Neural cell (in vitro differentiated cells): ENCODE data around the gene LGALS14.

Experiments used
- CTCF ChIP-seq: fragments of 450-650 bp; IDR thresholded peaks from 2 replicates; pipeline ENCODE4 v1.5.1; 2014; ENCODE audit warnings: antibody characterized with exemption, mild to moderate bottlenecking, moderate library complexity; ENCODE audit not compliant: poor library complexity, severe bottlenecking
- EP300 ChIP-seq: fragments of 450-650 bp; conservative IDR thresholded peaks from 2 replicates; pipeline ENCODE4 v1.6.1; 2014; ENCODE audit warnings: antibody characterized with exemption, mild to moderate bottlenecking, moderate library complexity; ENCODE audit not compliant: poor library complexity, severe bottlenecking
- EZH2 ChIP-seq: fragments of 200-600, 300-800 bp; shearing (Covaris generic), sonication (generic); IDR thresholded peaks from 2 replicates; pipeline ENCODE4 v1.6.1; 2014; ENCODE audit warnings: antibody characterized with exemption, low read length, borderline replicate concordance, mild to moderate bottlenecking; ENCODE audit not compliant: insufficient read depth, poor library complexity, severe bottlenecking
- MXI1 ChIP-seq: fragments of 450-650 bp; conservative IDR thresholded peaks from 2 replicates; pipeline ENCODE4 v1.6.1; 2014; ENCODE audit warnings: antibody characterized with exemption, mild to moderate bottlenecking; ENCODE audit not compliant: poor library complexity, severe bottlenecking
- POLR2AphosphoS5 ChIP-seq: IDR thresholded peaks from 2 replicates; pipeline ENCODE4 v1.6.1; 2012
- RAD21 ChIP-seq: fragments of 450-650 bp; conservative IDR thresholded peaks from 2 replicates; pipeline ENCODE4 v1.6.1; 2014; ENCODE audit warnings: antibody characterized with exemption, mild to moderate bottlenecking, moderate library complexity
- REST ChIP-seq: IDR thresholded peaks from 2 replicates; pipeline ENCODE4 v1.6.1; 2012; ENCODE audit warnings: borderline replicate concordance
- TAF1 ChIP-seq: IDR thresholded peaks from 2 replicates; pipeline ENCODE4 v1.6.1; 2012; ENCODE audit warnings: low read depth

GRCh38 chr19:39680593-39680992, 23.7 kb upstream of the LGALS14 start:
- no peak for TF ChIP-seq CTCF
- no peak for TF ChIP-seq EP300
- no peak for TF ChIP-seq REST
- no peak for TF ChIP-seq EZH2
- no peak for TF ChIP-seq RAD21
- no peak for TF ChIP-seq MXI1
- TF ChIP-seq POLR2AphosphoS5, result no peak
- no peak for TF ChIP-seq TAF1
